GM21529 (cell line): ENCODE results near the gene C11orf68.
"Not testable (repeated sequence)": the region's sequence is repeated elsewhere in the genome, so short reads cannot be mapped to it uniquely, and the experiment has no call there.

Experiments
- ATAC-seq: cut with Tn5 transposase; IDR thresholded peaks from one replicate; pipeline ENCODE4 v1.9.1; 2021; ENCODE audit not compliant: unreplicated experiment

C11orf68 gene

GRCh38 chr11:65918211-65919140, at the start of gene C11orf68:
Gene C11orf68 (minus strand): TSS chr11:65919062. CDS start chr11:65919031, 31 bp downstream.
- ATAC-seq, result peak; percentile 57

DNA sequence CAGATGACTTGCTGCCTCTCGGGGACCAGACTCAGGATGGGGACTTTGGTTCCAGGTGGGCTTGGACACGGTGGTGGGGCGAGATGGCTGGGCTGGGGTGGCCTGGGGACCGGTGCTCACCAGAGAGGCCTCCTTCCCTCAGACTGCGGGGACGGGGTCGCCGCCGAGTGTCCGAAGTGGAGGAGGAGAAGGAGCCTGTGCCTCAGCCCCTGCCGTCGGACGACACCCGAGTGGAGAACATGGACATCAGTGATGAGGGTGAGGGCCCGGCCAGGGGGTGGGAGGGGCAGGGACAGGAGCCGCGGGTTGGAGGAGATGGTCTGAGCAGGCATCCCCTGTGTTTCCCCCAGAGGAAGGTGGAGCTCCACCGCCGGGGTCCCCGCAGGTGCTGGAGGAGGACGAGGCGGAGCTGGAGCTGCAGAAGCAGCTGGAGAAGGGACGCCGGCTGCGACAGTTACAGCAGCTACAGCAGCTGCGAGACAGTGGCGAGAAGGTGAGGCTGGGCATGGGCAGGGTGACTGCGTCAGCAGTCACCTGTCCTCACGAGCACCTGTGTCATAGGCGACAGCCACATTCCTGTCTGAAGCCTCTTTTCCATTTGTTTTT, 48.6 kb upstream of the C11orf68 start:
- ATAC-seq, result no peak

GRCh38 chr11:65965986-65966762, 47.3 kb upstream of the C11orf68 start:
- no peak for ATAC-seq

GRCh38 chr11:65964906-65965305, 46.0 kb upstream of the C11orf68 start:
- no peak for ATAC-seq

- ATAC-seq, result no peak
Observed at GRCh38 chr11:65962141-65962564, 43.3 kb upstream of the C11orf68 start.

GRCh38 chr11:65961267-65962140, 42.6 kb upstream of the C11orf68 start, which contains the start of gene SART1:
Gene SART1 (plus strand): TSS chr11:65961734. CDS start chr11:65961781, 47 bp downstream.
- peak; percentile 70 for ATAC-seq

GRCh38 chr11:65960824-65961266, 42.0 kb upstream of the C11orf68 start:
- ATAC-seq, result no peak

DNA sequence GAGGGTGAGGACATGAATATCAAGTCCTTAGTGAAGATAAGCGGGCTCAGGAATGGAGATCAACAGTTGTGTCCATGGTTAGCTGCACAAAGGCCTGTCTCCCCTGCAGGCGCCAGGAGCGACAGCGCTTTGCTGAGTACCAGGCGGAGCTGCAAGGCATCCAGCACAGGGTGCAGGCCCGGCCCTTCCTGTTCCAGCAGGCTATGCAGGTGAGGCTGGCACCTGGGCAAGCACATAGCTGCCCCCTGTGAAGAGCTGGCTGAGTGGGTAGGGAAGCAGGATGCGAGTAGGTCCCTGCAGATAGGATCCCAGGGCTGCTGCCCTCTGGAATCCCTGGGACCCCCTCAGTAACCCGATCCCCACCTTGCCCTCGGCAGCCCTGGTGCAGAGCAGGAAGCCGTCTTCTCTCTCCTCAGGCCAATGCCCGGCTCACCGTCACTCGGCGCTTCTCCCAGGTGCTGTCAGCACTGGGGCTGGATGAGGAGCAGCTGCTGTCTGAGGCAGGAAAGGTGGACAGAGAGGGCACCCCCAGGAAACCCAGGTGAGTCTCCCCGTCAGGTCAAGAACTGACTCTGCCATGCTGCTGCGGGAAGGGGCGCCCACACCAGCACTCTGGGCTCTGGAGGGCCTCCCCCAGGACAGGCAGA, 40.0 kb upstream of the C11orf68 start:
- ATAC-seq, result no peak

DNA sequence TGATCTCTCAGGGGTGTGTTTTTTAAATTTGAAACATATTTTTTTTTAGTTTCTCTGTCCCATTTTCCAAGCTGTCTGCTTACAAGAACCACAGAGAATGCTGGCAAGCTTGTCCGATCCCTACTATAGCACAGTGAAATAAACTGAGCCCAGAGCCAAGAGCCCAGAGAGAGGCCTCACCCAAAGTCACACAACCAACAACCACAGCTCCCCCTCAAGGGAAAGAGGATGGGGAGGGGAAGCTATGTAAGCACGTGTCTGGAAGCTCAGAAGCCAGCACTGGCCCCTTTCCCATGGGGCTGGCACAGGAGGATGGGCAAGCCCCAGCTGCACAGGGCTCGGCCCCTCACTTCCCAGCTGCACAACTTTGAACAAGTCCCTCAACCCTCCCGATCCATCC, 39.4 kb upstream of the C11orf68 start:
- ATAC-seq, result no peak

GRCh38 chr11:65954771-65955170, 35.9 kb upstream of the C11orf68 start:
- ATAC-seq, result no peak

DNA sequence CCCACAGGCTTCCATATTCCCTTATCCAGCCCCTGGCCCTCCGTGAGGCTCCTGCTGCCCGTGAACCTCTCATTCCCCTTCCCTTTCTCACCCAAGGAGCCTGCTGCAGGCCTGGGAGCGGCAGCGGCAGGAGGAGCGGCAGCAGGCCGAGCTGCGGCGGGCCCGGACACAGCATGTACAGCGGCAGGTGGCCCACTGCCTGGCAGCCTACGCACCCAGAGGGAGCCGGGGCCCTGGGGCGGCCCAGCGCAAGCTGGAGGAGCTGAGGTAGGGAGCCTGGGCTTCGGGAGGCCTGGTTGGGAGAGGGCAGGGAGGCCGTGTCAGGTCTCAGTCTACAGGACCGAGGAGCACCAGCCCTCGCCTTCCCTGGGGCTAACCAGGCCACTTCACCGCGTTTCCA, 34.6 kb upstream of the C11orf68 start:
- no peak for ATAC-seq

DNA sequence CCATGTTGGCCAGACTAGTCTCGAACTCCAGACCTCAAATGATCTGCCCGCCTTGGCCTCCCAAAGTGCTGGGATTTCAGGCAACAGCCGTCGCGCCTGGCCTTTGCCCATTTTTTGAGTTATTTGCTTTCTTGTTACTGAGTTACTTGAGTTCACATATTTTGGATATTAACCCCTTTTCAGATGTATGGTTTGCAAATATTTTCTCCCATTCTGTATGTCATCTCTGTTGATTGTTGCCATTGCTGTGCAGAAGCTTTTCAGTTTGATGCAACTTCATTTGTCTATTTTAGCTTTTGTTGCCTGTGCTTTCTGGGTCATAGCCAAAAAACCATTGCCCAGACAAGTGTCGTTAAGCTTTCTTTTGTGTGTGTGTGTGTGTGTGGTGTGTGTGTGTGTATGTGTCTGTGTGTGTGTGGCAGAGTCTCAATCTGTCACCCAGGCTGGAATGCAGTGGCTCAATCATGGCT, 33.2 kb upstream of the C11orf68 start:
- ATAC-seq, result no peak

DNA sequence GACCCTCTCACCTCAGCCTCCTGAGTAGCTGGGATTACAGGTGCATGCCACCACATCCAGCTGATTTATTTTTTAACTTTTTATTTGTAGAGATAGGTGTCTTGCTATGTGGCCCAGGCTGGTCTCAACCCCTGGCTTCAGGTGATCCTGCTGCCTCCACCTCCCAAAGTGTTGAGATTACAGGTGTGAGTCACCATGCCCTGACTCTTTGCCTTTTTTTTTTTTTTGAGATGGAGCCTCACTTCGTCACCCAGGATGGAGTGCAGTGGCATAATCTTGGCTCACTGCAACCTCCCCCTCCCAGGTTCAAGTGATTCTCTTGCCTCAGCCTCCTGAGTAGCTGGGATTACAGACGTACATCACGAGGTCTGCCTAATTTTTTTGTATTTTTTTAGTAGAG, 32.8 kb upstream of the C11orf68 start:
- not testable (repeated sequence) for ATAC-seq

GRCh38 chr11:65950711-65951110, 31.8 kb upstream of the C11orf68 start:
- not testable (repeated sequence) for ATAC-seq

- ATAC-seq, result no peak
Observed at GRCh38 chr11:65947603-65948125, 28.8 kb upstream of the C11orf68 start.

DNA sequence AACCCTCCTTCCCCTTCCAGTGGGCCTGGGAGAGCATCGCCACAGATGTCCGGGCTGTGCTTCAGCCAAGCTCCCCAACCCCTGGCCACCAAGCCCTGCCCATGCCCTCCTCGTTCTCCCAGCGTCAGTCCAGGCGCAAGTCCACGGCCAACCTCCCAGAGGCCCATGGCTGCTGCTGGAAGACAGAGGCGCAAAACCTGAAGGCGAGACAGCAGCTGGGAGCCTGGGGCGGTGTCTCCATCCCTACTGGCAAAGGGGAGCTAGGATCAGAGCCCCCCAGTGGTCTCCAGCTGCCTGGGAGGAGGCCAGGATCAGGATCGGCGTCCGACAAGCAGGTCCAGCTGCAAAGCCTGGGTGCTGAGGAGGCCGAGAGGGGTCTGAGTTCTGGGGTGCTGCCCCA, 28.3 kb upstream of the C11orf68 start:
- no peak for ATAC-seq

- ATAC-seq, result no peak
Observed at GRCh38 chr11:65946655-65947054, 27.8 kb upstream of the C11orf68 start.

GRCh38 chr11:65945941-65946558, 27.2 kb upstream of the C11orf68 start:
- ATAC-seq, result no peak

- ATAC-seq, result no peak
Observed at GRCh38 chr11:65945430-65945911, 26.6 kb upstream of the C11orf68 start, which contains the start of gene TSGA10IP. Gene TSGA10IP (plus strand): TSS chr11:65945480. CDS start chr11:65945676, 196 bp downstream.
